ENCODE measurements around the gene SIM1.
A peak's percentile ranks its signal among the peaks of the same experiment; 100 is the strongest.
"Not testable (repeated sequence)": the region's sequence is repeated elsewhere in the genome, so short reads cannot be mapped to it uniquely, and the experiment has no call there.

Gene SIM1

GRCh38 chr6:100426744-100427338 lies 37.9 kb downstream of the SIM1 start:
- DNase-seq (ENCODE audit: low read depth) = no peak

- no peak for DNase-seq (ENCODE audit: low read depth)
These were observed 38.5 kb downstream of the SIM1 start for GRCh38 chr6:100426241-100426640.

- DNase-seq (ENCODE audit: low read depth) = no peak
These were observed 44.0 kb downstream of the SIM1 start for GRCh38 chr6:100420711-100421110.

- no peak for DNase-seq (ENCODE audit: low read depth)
These were observed 47.7 kb downstream of the SIM1 start for GRCh38 chr6:100417036-100417435.

- no peak for DNase-seq (ENCODE audit: low read depth)
These were observed 49.0 kb downstream of the SIM1 start for GRCh38 chr6:100415768-100416167.

- no peak for DNase-seq (ENCODE audit: low read depth)
These were observed 51.8 kb downstream of the SIM1 start for GRCh38 chr6:100412872-100413271.

GRCh38 chr6:100404051-100404450 lies 60.7 kb downstream of the SIM1 start:
- no peak for DNase-seq (ENCODE audit: low read depth)

- DNase-seq (ENCODE audit: low read depth) = no peak
These were observed 71.2 kb downstream of the SIM1 start for GRCh38 chr6:100393493-100393892.

- no peak for DNase-seq (ENCODE audit: low read depth)
These were observed 72.3 kb downstream of the SIM1 start for GRCh38 chr6:100392423-100392822.

GRCh38 chr6:100388868-100389519 lies 75.7 kb downstream of the SIM1 start:
- DNase-seq (ENCODE audit: low read depth) = no peak

- no peak for DNase-seq (ENCODE audit: low read depth)
These were observed 81.9 kb downstream of the SIM1 start for GRCh38 chr6:100382767-100383195.

GRCh38 chr6:100382031-100382430 lies 82.7 kb downstream of the SIM1 start:
- DNase-seq (ENCODE audit: low read depth) = no peak

GRCh38 chr6:100381111-100381510 lies 83.6 kb downstream of the SIM1 start:
- DNase-seq (ENCODE audit: low read depth) = peak; percentile 9

- no peak for DNase-seq (ENCODE audit: low read depth)
These were observed 85.3 kb downstream of the SIM1 start for GRCh38 chr6:100379386-100379785.

- no peak for DNase-seq (ENCODE audit: low read depth)
These were observed 86.1 kb downstream of the SIM1 start for GRCh38 chr6:100378576-100378975.

GRCh38 chr6:100376103-100376502 lies 88.6 kb downstream of the SIM1 start:
- no peak for DNase-seq (ENCODE audit: low read depth)

GRCh38 chr6:100372326-100373091 lies 92.2 kb downstream of the SIM1 start:
- no peak for DNase-seq (ENCODE audit: low read depth)

GRCh38 chr6:100371591-100371990 lies 93.1 kb downstream of the SIM1 start:
- no peak for DNase-seq (ENCODE audit: low read depth)

- DNase-seq (ENCODE audit: low read depth) = no peak
These were observed 94.5 kb downstream of the SIM1 start for GRCh38 chr6:100370265-100370664.

GRCh38 chr6:100366419-100366818 lies 98.3 kb downstream of the SIM1 start:
- peak; percentile 27 for DNase-seq (ENCODE audit: low read depth)

- DNase-seq (ENCODE audit: low read depth) = no peak
These were observed 101.1 kb downstream of the SIM1 start for GRCh38 chr6:100363651-100364050.

- not testable (repeated sequence) for DNase-seq (ENCODE audit: low read depth)
These were observed 109.7 kb downstream of the SIM1 start for GRCh38 chr6:100354736-100355641.
